ENCODE data around the gene ARMH3. TPM values are rescaled to one million over a fixed set of nuclear protein-coding genes. Genes with fewer than 3 reads are reported as not detected.

The ARMH3 gene
- total and polyA plus RNA-seq, 3 donors from 2014 or later, result 20.2 to 23.7 (median 21.6) TPM

GRCh38 chr10:101956898-101957297 lies 99.1 kb downstream of the ARMH3 start:
- Histone ChIP-seq H3K27ac (no peak overlapping the region), H3K36me3 (ENCODE audit: low read depth, missing control alignments) (no peaks in the 10 kb centered on the region), H3K27me3 (no peaks in the 10 kb centered on the region), H3K9me3 (no peaks in the 10 kb centered on the region), H3K4me1 (peaks cover 14% of the 10 kb centered on the region), H3K4me3 (no peak overlapping the region)
- no peak for TF ChIP-seq CTCF (IDR thresholded peaks at IDR 0.05)
- TF ChIP-seq POLR2A (IDR thresholded peaks at IDR 0.05), result no peak
- no peak for DNase-seq
- WGBS, 2 donors, result 44 to 81% methylated on average over 1 of the region's 1 CpG
- intact Hi-C loops (cut with DNase I; ENCODE audit: low total_unique reads), result no loop called here

GRCh38 chr10:101956117-101956516 lies 99.9 kb downstream of the ARMH3 start:
- 90 to 95% methylated on average over 1 of the region's 1 CpG for WGBS, 2 donors
- Histone ChIP-seq H3K27me3 (no peaks in the 10 kb centered on the region), H3K9me3 (no peaks in the 10 kb centered on the region), H3K4me3 (no peak overlapping the region), H3K27ac (no peak overlapping the region), H3K4me1 (peaks cover 7% of the 10 kb centered on the region), H3K36me3 (ENCODE audit: low read depth, missing control alignments) (no peaks in the 10 kb centered on the region)
- no peak for DNase-seq
- intact Hi-C loops (cut with DNase I; ENCODE audit: low total_unique reads), result no loop called here
- TF ChIP-seq CTCF (IDR thresholded peaks at IDR 0.05), result no peak
- no peak for TF ChIP-seq POLR2A (IDR thresholded peaks at IDR 0.05)

- intact Hi-C loops (cut with DNase I; ENCODE audit: low total_unique reads), result no loop called here
- TF ChIP-seq CTCF (IDR thresholded peaks at IDR 0.05) (no peak), POLR2A (IDR thresholded peaks at IDR 0.05) (no peak)
- Histone ChIP-seq H3K27me3 (no peaks in the 10 kb centered on the region), H3K4me3 (no peak overlapping the region), H3K27ac (no peak overlapping the region), H3K4me1 (no peaks in the 10 kb centered on the region), H3K36me3 (ENCODE audit: low read depth, missing control alignments) (no peaks in the 10 kb centered on the region), H3K9me3 (no peaks in the 10 kb centered on the region)
- 87 to 95% methylated on average over 2 of the region's 2 CpGs for WGBS, 2 donors
- no peak for DNase-seq
Measured at GRCh38 chr10:101952191-101952590, 103.8 kb downstream of the ARMH3 start.

GRCh38 chr10:101950213-101950612 lies 105.8 kb downstream of the ARMH3 start:
- Histone ChIP-seq H3K27ac (no peak overlapping the region), H3K27me3 (no peaks in the 10 kb centered on the region), H3K4me1 (no peaks in the 10 kb centered on the region), H3K4me3 (no peak overlapping the region), H3K9me3 (no peaks in the 10 kb centered on the region), H3K36me3 (ENCODE audit: low read depth, missing control alignments) (no peaks in the 10 kb centered on the region)
- DNase-seq, result no peak
- intact Hi-C loops (cut with DNase I; ENCODE audit: low total_unique reads), result no loop called here
- no peak for TF ChIP-seq CTCF (IDR thresholded peaks at IDR 0.05)
- no peak for TF ChIP-seq POLR2A (IDR thresholded peaks at IDR 0.05)

GRCh38 chr10:101941871-101942270 lies 114.1 kb downstream of the ARMH3 start:
- intact Hi-C loops (cut with DNase I; ENCODE audit: low total_unique reads), result no loop called here
- peaks cover 4% of the 10 kb centered on the region for H3K4me1 ChIP-seq
- H3K27me3 ChIP-seq, result no peaks in the 10 kb centered on the region
- no peak overlapping the region for H3K27ac ChIP-seq
- no peaks in the 10 kb centered on the region for H3K9me3 ChIP-seq
- DNase-seq, result no peak
- no peak for TF ChIP-seq POLR2A (IDR thresholded peaks at IDR 0.05)
- no peak for TF ChIP-seq CTCF (IDR thresholded peaks at IDR 0.05)
- no peak overlapping the region for H3K4me3 ChIP-seq
- 75 to 81% methylated on average over 1 of the region's 1 CpG for WGBS, 2 donors
- H3K36me3 ChIP-seq (ENCODE audit: low read depth, missing control alignments), result no peaks in the 10 kb centered on the region

Measured in testis (tissue), 3 donors.